ENCODE measurements around the gene MUL1.
A peak's percentile ranks its signal among the peaks of the same experiment; 100 is the strongest.

Gene MUL1

DNA sequence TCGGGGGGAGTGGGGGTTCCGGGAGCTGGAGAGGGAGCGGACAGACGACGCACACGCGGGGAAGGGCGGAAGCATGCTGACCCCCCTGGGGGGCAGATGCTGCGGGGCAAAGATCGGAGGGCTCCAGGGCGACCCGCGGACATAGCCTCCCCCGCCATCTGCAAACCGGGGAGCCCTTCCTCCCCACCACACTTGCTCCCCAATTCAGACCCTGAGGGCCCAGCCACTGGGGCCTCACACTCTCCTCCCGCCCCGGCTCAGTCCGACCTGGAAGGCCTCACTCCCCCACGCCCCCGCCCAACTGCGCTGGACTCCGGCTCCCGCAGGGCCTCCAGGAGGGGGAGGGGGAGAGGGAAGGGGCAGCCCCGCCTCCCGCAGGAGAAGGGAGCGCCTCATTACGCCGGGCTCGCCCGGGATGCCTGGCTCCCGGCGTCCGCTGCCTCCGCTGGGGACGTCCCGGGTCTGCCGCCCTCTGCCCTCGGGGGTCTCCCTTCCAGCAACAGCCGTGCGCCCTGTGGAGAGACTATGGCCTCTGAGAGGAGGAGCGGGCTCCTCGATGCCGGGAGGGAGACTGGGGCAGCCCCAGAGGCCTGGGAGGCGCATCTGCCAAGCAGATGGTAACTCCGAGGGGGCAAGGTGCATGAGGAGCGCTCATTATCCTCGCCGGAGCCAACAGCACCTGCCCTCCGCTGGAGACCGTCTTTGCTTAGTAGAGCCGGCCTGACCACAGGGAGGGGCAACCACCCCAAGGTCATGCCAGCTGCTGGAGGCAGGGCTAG is 21.3 kb downstream of the MUL1 start:
- DNase-seq, result peak in 47 of 56 donors; percentile 30 to 87 (median 73)

DNA sequence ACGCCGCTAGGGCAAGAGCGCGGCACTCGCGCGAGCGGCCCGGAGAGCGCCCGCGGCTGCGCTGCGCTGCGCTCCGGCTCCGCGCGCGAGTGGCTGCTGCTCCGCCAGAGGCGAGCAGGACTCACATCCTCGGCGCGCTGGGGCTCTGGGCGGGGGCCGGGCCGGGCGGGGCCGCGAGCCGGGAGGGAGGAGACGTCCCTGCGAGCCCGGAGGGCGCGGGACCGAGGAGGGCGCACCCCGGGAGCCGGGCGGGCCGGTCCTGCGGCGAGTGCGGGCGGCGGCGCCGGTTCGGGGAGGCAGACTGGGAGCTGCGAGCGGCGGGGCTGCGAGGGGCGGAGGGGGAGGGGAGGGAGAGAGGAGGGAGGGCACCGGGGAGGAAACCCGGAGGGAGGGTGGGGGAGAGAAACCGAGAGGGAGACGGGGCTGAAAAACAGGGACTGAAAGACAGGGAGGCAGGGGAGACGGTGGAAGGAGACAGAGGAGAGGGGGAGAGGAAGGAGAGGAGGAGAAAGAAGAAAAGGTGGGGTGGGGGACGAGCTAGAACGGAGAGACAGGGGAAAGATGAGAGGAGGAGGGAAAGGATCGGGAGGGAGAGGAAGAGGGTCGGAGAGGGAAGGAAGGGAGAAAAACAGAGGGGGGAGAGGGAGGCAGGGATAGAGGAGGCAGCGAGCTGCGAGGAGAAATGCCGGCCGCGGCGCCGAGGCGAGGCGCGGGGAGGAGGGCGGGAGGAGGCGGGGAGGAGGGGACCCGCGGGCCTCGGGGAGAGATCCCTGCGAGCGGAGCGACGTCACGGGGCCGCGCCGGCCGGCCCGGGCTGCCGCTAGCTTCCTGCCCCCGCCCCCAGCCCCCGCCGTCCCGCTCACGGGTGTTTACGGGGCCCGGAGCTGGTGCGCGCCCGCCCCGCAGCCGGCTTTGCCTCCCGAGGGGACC is 22.2 kb downstream of the MUL1 start, which contains the start of gene CAMK2N1:
CAMK2N1 (minus strand) TSS at position 684 of the 930 bp plus-strand sequence. CDS start 831 bp downstream, outside the sequence.
- DNase-seq, result peak in 53 of 56 donors; percentile 30 to 88 (median 77)

DNA sequence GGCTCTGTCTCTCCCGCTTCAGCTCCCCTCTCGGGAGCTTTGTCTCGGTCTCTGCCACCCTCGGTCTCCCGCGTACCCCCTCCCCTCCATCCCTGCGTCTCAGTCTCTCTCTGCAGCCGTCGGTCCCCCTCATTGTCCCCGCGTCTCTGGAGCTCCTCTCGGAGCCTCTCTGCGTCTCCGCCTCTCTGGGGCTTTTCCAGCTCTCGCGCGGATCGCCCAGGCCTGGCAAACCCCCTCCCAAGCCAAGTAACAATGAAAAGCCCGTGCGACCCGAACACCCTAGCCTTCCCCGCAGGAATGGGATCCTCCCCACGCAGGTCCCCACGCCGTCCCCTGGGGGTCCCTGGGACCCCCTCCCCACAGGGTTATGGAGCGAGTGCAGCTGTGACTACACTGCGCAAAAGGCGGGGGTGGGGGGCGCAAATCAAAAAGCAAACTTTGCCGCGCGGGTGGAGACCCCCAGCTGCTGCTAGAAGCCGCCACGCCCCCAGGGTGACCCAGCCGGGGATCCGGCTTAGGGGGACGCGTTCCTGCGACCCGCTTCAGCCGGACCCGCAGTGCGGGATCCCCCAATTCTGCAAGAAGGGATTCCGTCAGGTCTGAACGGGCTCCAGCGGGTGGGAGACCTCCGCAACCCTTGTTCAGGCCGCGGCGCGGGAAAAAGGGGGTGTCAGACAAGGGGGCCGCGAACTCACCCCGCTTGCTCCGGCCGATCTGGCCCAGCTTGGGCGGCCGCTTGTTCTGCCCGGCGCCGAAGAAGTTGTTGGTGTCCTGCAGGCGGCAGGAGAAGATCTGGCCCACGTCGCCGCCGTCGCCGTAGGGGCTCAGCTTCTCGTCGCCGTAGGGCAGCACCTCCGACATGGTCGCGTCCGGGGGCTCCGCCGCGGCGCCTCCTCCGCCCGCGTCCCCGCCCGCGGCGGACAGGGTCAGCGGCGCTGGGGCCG is 23.2 kb downstream of the MUL1 start:
- peak in 13 of 56 donors; percentile 30 to 59 (median 51) for DNase-seq

GRCh38 chr1:20483833-20484518 is 24.0 kb downstream of the MUL1 start:
- DNase-seq, result peak in 29 of 56 donors; percentile 23 to 70 (median 56)

GRCh38 chr1:20483098-20483832 is 24.7 kb downstream of the MUL1 start:
- DNase-seq, result no peak

GRCh38 chr1:20481643-20482498 is 26.1 kb downstream of the MUL1 start:
- DNase-seq, result peak in 3 of 56 donors; percentile 7 to 50 (median 11)

GRCh38 chr1:20480951-20481617 is 26.9 kb downstream of the MUL1 start:
- DNase-seq, result peak in 2 of 56 donors; percentile 10 to 19

DNA sequence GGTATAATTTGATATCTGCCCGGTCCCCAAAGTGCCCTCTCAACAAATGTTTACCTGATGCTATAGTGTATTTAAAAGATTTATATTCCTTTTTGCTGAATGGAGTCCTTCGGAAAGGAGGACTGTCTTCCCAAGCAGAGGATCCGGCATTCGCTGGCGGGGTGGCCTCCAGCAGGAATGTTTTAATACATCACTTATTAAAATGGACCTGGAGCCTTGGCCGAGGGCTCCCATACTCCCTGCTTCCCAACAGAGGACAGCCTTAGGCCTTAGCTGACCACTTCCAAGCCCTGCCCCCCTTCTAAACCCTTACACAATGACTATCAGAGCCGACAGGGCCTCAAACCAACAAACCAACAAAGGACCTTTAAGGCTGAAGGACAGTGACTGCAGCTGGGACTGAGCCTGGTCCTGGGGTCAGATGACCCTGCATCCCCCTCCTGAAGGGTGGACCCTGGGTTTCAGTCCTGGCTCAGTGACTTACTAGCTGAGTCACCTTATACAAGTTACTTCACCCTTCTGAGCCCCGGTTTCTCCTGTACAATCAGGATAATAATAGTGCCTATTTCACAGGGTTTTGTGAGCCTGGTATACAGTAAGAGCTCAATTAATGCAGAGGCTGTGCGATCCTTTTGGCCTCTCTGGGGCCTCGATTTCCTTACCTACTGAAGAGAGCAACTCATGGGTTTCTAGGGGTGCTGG is 27.6 kb downstream of the MUL1 start:
- peak in 43 of 56 donors; percentile 27 to 88 (median 53) for DNase-seq

DNA sequence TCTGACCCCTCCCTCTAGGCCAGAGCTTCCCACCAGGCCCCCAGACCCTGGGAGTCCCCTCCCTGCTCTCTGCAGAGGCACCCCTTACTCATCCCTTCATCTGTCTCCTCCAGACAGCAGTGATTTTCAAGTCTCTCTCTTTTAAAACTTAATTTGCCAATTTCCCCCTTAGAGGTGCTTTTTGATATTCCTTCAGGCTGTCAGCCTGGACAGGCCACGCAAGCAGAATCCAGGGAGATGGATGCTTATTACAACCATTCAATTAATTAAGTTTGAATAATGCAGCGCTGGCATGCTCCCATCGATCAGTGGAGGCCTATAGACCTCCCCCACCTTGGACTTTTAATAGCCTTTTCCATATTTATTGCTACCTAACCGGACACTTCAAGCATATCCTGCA is 28.1 kb downstream of the MUL1 start:
- DNase-seq, result no peak

DNA sequence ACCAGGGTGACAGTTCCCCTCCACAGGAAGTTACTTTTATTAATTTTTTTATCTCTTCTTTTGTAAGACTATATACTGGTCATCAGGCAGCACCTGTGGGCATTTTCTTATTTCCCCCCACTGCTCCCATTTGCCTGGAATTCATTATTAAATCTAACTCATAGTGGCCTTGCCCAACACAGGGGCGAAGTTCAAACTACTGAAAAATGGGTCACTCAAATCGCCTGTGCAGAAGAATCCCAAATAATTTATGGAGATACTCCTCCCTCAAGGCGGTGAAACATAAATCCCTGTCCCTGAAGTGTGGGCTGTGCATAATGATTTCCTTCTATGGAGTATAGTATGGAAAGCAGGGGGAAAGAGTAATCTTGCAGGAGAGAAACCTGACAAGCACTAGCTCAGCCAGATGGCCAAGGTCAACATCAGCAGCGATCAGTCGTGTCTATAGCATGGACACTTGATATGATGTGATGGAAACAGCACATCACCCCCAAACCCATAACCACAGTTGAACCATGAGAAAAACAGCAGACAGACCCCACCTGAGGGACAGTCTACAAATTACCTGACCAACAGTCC is 29.8 kb downstream of the MUL1 start:
- no peak for DNase-seq

- peak in 11 of 56 donors; percentile 11 to 40 (median 20) for DNase-seq
Measured at GRCh38 chr1:20477348-20478056, 30.4 kb downstream of the MUL1 start.

DNA sequence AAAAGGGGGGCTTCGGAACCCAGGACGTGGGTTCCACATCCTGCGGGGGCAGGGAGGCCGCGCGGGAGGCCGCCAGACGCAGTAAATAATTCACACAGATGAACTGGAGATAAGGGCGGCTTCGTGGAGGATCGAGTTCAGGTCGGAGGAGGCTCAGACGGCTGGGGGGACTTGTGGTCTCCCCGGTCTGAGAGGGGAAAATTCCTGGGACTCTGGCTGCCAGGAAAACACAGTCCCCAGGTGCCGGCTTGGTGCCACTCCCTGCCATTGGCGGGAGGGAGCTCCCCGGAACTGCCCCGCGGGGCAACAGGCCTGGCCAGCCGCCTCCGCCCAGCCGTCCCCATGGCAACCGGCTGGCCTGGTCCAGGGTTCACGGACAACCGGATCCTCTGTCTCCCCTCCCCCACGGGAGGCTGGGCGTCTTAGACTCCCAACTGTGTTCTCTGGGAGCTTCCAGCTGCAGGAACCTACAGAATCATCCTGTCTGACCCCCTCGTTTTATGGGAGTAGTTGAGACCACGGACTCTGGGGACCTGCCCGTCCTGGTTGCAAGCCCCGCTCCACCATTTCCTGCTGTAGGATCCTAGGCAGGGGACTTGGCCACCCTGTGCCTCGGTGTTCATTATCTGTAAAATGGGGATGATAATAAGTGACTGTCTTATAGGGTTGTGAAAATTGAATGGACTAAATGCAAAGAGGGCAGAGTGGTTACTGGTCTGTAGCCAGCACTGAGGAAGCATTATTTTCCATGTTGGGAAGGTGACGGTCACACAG is 31.5 kb downstream of the MUL1 start:
- DNase-seq, result peak in 41 of 56 donors; percentile 11 to 76 (median 49)

DNA sequence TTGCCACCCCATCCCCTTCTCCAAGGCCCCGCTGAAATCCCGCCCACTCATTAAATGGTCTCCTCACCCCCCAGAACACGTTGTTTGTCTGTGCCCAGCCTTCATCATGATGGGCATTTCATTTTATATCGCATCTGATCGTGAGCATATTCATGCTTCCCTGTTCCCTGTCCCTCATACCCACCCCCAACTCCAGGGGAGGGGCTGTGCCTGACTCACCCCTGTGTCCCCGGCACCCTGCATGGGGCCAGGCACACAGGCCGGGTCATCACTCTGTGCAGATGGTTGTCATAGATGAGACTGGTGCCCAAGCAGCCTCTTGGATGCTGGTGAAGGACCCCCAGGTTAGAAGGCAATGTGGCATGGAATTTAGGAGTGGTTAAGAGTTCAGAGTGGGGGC is 33.0 kb downstream of the MUL1 start:
- DNase-seq, result no peak

DNA sequence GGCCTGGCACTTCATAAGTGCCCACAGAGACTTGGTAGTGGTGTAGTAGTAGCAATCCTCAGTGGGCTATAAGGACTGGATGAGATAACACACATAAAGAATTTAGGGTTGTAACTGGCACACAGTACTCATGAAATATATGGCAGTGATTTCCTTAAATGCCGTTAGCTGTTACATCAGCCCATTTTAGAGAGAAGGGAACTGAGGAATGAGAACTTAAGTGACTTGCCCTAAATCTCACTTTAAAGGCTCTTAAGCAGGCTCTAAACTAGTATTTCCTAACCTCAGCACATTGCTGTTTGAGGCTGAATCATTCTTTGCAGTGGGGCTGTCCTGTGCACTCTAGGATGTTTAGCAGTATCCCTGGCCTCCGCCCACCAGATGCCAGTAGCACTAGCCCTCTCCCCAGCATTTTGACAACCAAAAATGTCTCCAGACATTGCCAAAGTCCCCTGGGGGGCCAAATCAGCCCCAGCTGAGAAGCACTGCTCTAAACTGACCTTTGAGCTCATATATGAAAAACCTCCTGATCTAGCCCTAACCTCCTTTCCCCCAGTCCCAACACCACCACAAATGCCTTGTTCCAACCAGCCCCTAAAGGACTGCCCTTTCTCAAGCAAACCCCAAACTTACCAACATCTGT is 33.5 kb downstream of the MUL1 start:
- DNase-seq, result no peak

DNA sequence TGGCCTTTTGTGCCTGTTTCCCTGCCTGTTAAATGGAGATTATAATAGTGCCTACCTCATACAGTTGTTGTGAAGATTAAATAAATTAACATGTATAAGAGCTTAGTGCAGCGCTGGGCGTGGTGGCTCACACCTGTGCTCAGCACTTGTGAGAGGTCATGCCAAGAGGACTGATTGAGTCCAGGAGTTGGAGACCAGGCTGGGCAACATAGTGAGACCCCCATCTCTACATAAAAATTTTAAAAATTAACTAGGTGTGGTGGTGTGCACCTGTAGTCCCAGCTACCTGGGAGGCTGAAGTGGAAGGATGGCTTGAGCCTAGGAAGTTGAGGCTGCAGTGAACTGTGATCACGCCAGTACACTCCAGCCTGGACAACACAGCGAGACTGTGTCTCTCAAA is 34.1 kb downstream of the MUL1 start:
- DNase-seq, result no peak
